Thyroid gland (tissue), 4 donors: ENCODE data around the gene SHROOM4.

ENCODE experiments used
- CTCF ChIP-seq, 6 experiments: fragments of 200-600 bp in 3 of 6; fragments of 450-650 bp in 3 of 6; sonication (generic) in 3 of 6; IDR thresholded peaks; one replicate each; pipeline ENCODE4 v1.5.1; 2016 to 2019; ENCODE audit warnings: antibody characterized with exemption in 6 of 6, mild to moderate bottlenecking in 2 of 6, inconsistent platforms in 1 of 6, moderate library complexity in 1 of 6
- POLR2A ChIP-seq, 2 donors: fragments of 450-650 bp; IDR thresholded peaks; one replicate each; pipeline ENCODE4 v1.6.1; 2017; ENCODE audit warnings: antibody characterized with exemption in 2 of 2, mild to moderate bottlenecking in 2 of 2, moderate library complexity in 1 of 2

GRCh38 chrX:50586407-50586806 lies 227.6 kb downstream of the SHROOM4 start:
- no peak for TF ChIP-seq CTCF (IDR thresholded peaks at IDR 0.05)
- TF ChIP-seq POLR2A (IDR thresholded peaks at IDR 0.05), result no peak
